DLD1 (cell line): ENCODE measurements around the gene CGAS.
"Not testable (repeated sequence)": the region's sequence is repeated elsewhere in the genome, so short reads cannot be mapped to it uniquely, and the experiment has no call there.

Source experiments
- in situ Hi-C: cut with HindIII; loops from 2 replicates; pipeline ENCODE4 v1.10.0; 2017; ENCODE audit warnings: low sequenced_read_pairs

The CGAS gene

GRCh38 chr6:73452107-73452461 lies at the start of gene CGAS:
CGAS (minus strand) TSS chr6:73452297; CDS start chr6:73452181, 116 bp downstream.
- in situ Hi-C loops: no loop called here

GRCh38 chr6:73497915-73498314 lies 45.8 kb upstream of the CGAS start:
- in situ Hi-C loops: no loop called here

GRCh38 chr6:73491377-73491776 lies 39.3 kb upstream of the CGAS start:
- in situ Hi-C loops: no loop called here

GRCh38 chr6:73487473-73487872 lies 35.4 kb upstream of the CGAS start:
- in situ Hi-C loops: no loop called here

GRCh38 chr6:73484438-73484837 lies 32.3 kb upstream of the CGAS start:
- in situ Hi-C loops: no loop called here

- in situ Hi-C loops: no loop called here
Observed at GRCh38 chr6:73481969-73482368, 29.9 kb upstream of the CGAS start.

GRCh38 chr6:73477407-73477806 lies 25.3 kb upstream of the CGAS start:
- in situ Hi-C loops: no loop called here

GRCh38 chr6:73476723-73477122 lies 24.6 kb upstream of the CGAS start:
- in situ Hi-C loops: no loop called here

GRCh38 chr6:73471686-73472290 lies 19.7 kb upstream of the CGAS start:
- in situ Hi-C loops: no loop called here

GRCh38 chr6:73461537-73462350 lies 9.6 kb upstream of the CGAS start, which contains the start of gene MTO1:
MTO1 (plus strand) TSS chr6:73461737; CDS start chr6:73461855, 118 bp downstream.
- in situ Hi-C loops: no loop called here

GRCh38 chr6:73460056-73460455 lies 8.0 kb upstream of the CGAS start:
- in situ Hi-C loops: no loop called here

GRCh38 chr6:73459474-73459873 lies 7.4 kb upstream of the CGAS start:
- in situ Hi-C loops: not testable (repeated sequence)

- in situ Hi-C loops: no loop called here
Observed at GRCh38 chr6:73455865-73456629, 4.0 kb upstream of the CGAS start.

GRCh38 chr6:73451223-73452106 lies 632 bp downstream of the CGAS start:
- in situ Hi-C loops: no loop called here

- in situ Hi-C loops: no loop called here
Observed at GRCh38 chr6:73443555-73443954, 8.5 kb downstream of the CGAS start.

GRCh38 chr6:73435236-73435635 lies 16.9 kb downstream of the CGAS start:
- in situ Hi-C loops: no loop called here

GRCh38 chr6:73421534-73421933 lies 30.6 kb downstream of the CGAS start:
- in situ Hi-C loops: no loop called here

- in situ Hi-C loops: no loop called here
Observed at GRCh38 chr6:73418081-73418741, 33.9 kb downstream of the CGAS start.

- in situ Hi-C loops: no loop called here
Observed at GRCh38 chr6:73413102-73413501, 39.0 kb downstream of the CGAS start.

GRCh38 chr6:73409395-73409794 lies 42.7 kb downstream of the CGAS start:
- in situ Hi-C loops: no loop called here
